Thyroid gland (tissue), 4 donors: ENCODE measurements around the gene CCDC24.

Source experiments
- CTCF ChIP-seq, 6 experiments: fragments of 200-600 bp in 3 of 6; fragments of 450-650 bp in 3 of 6; sonication (generic) in 3 of 6; IDR thresholded peaks; one replicate each; pipeline ENCODE4 v1.5.1; 2016 to 2019; ENCODE audit warnings: antibody characterized with exemption in 6 of 6, mild to moderate bottlenecking in 2 of 6, inconsistent platforms in 1 of 6, moderate library complexity in 1 of 6
- POLR2A ChIP-seq, 2 donors: fragments of 450-650 bp; IDR thresholded peaks; one replicate each; pipeline ENCODE4 v1.6.1; 2017; ENCODE audit warnings: antibody characterized with exemption in 2 of 2, mild to moderate bottlenecking in 2 of 2, moderate library complexity in 1 of 2

- TF ChIP-seq CTCF (IDR thresholded peaks at IDR 0.05) (no peak), POLR2A (IDR thresholded peaks at IDR 0.05) (no peak)
Observed at GRCh38 chr1:43944860-43945259, 46.5 kb upstream of the CCDC24 start.
